GM23248 (cell line): Measurements from ENCODE around the gene LMAN2L.

Experiments
- EZH2 ChIP-seq: fragments of 200-600 bp; sonication (generic); IDR thresholded peaks from 2 replicates; pipeline ENCODE4 v1.6.1; 2018; ENCODE audit warnings: antibody characterized with exemption, mild to moderate bottlenecking; ENCODE audit not compliant: insufficient read depth, poor library complexity, severe bottlenecking
- EZH2phosphoT487 ChIP-seq: fragments of 200-600 bp; sonication (generic); IDR thresholded peaks from 2 replicates; pipeline ENCODE4 v1.6.1; 2018; ENCODE audit warnings: antibody characterized with exemption, moderate library complexity, mild to moderate bottlenecking, low read depth; ENCODE audit not compliant: insufficient read depth

GRCh38 chr2:96691022-96691612, 48.7 kb downstream of the LMAN2L start:
- TF ChIP-seq EZH2, result no peak
- no peak for TF ChIP-seq EZH2phosphoT487
